ENCODE measurements around the gene CSNK2A3. TPM values are rescaled to one million over a fixed set of nuclear protein-coding genes. Genes with fewer than 3 reads are reported as not detected.

CSNK2A3 gene
- total and polyA plus RNA-seq, 10 of the 15 experiments (the other 5 are each of a cell fraction or from before 2014, with no cell fraction given): 0.68 to 6.2 (median 1.4) TPM

- ChIA-PET RAD21 (ENCODE audit: unreplicated experiment) (no interaction called here), POLR2A (no interaction called here), SMC1A (ENCODE audit: uncharacterized antibody, unreplicated experiment) (no interaction called here), CTCF (no interaction called here)
- ATAC-seq: no peak
- Histone ChIP-seq H2AFZ (ENCODE audit: control insufficient read depth, low read depth, low read length) (no peak overlapping the region), H3K79me2 (ENCODE audit: control insufficient read depth, insufficient read depth, low read length) (no peaks in the 10 kb centered on the region), H3K4me3 (no peak overlapping the region), H3K9ac (ENCODE audit: control insufficient read depth, insufficient read depth, low read length) (no peak overlapping the region), H3K36me3 (ENCODE audit: control insufficient read depth in 2 of 2, insufficient read depth in 2 of 2, low read length in 1 of 2) (no peaks in the 10 kb centered on the region), H4K20me1 (ENCODE audit: control insufficient read depth, insufficient read depth) (no peaks in the 10 kb centered on the region), H3K9me3 (replicated peaks; ENCODE audit: control insufficient read depth, insufficient read depth, low read length) (no peaks in the 10 kb centered on the region), H3K27ac (ENCODE audit: control insufficient read depth, insufficient read depth) (no peak overlapping the region), H3K4me1 (ENCODE audit: control insufficient read depth, insufficient read depth, low read length) (no peaks in the 10 kb centered on the region), H3K4me2 (ENCODE audit: control insufficient read depth, insufficient read depth) (no peak overlapping the region), H3K27me3 (replicated peaks in 1 of 2; ENCODE audit: control insufficient read depth in 2 of 2, insufficient read depth in 2 of 2, low read length in 1 of 2) (no peaks in the 10 kb centered on the region)
- TF ChIP-seq ZBTB11 (CRISPR knock-in tag; IDR thresholded peaks at IDR 0.05): no peak
- TF ChIP-seq JUNB (IDR thresholded peaks at IDR 0.05): no peak
- no peak for TF ChIP-seq ZNF384 (IDR thresholded peaks at IDR 0.05; ENCODE audit: borderline replicate concordance, low read depth, low read length)
- no peak for TF ChIP-seq YY1 (IDR thresholded peaks at IDR 0.05; ENCODE audit: low read depth, low read length)
- no peak for TF ChIP-seq CEBPB (IDR thresholded peaks at IDR 0.05; ENCODE audit: borderline replicate concordance in 1 of 2, low read depth in 2 of 2, low read length in 2 of 2)
- TF ChIP-seq HDAC2 (IDR thresholded peaks at IDR 0.05): no peak
- no peak for TF ChIP-seq MXI1 (IDR thresholded peaks at IDR 0.05; ENCODE audit: low read depth, low read length)
- TF ChIP-seq PKNOX1 (IDR thresholded peaks at IDR 0.05): no peak
- WGBS (ENCODE audit: insufficient coverage, insufficient replicate concordance, low lambda C conversion rate, missing lambda C conversion rate): 48% methylated on average over 12 of the region's 12 CpGs
- in situ Hi-C loops (cut with MboI): no loop called here
- FAIRE-seq: no peak
- no peak for DNase-seq (ENCODE audit: low read depth, low spot score)
- intact Hi-C loops (cut with micrococcal nuclease; ENCODE audit: unreplicated experiment): no loop called here
- BruUV-seq (replicated peaks): no TSS peak
Measured at GRCh38 chr11:11349106-11349825, 3.8 kb downstream of the CSNK2A3 start.

Data from GM12878 (cell line).